H7 (cell line): ENCODE data around the gene ING2. TPM values are rescaled to one million over a fixed set of nuclear protein-coding genes. Genes with fewer than 3 reads are reported as not detected.
A peak's percentile ranks its signal among the peaks of the same experiment; 100 is the strongest.
"Not testable (repeated sequence)": the region's sequence is repeated elsewhere in the genome, so short reads cannot be mapped to it uniquely, and the experiment has no call there.

Experiments
- DNase-seq: peaks from one replicate; pipeline ENCODE4 v3.0.0; 2012
- H3K27me3 ChIP-seq: 2 replicates; pipeline ENCODE4 v1.6.0; 2011; ENCODE audit warnings: mild to moderate bottlenecking, low read length; ENCODE audit not compliant: control insufficient read depth, insufficient read depth
- H3K36me3 ChIP-seq: replicated peaks from 2 replicates; pipeline ENCODE4 v1.5.1; 2011; ENCODE audit warnings: low read length; ENCODE audit not compliant: control insufficient read depth, insufficient read depth
- H3K4me3 ChIP-seq: 2 replicates; pipeline ENCODE4 v1.5.1; 2011; ENCODE audit warnings: low read depth, mild to moderate bottlenecking, control low read depth, low read length, moderate library complexity; ENCODE audit not compliant: insufficient read depth
- total RNA-seq: library from RNA; depleted of rRNA; stranded (reverse); fragments of >200 nt; shearing (Covaris generic); gene quantifications from 2 replicates; pipeline ENCODE4 v1.2.3, GENCODE V29; 2014; rRNA removed

Gene ING2
- 12.0 and 16.9 TPM in 2 replicates for total RNA-seq

GRCh38 chr4:183504930-183505610 is at the start of gene ING2:
Gene ING2 (plus strand): TSS chr4:183505058. CDS start chr4:183505196, 138 bp downstream.
- DNase-seq: peak; percentile 96
- Histone ChIP-seq H3K36me3 (no peaks in the 10 kb centered on the region), H3K4me3 (peak within 1 kb of the TSS; percentile 97), H3K27me3 (no peaks in the 10 kb centered on the region)

GRCh38 chr4:183455431-183456195 is 49.2 kb upstream of the ING2 start:
- Histone ChIP-seq H3K36me3 (no peaks in the 10 kb centered on the region), H3K4me3 (no peak overlapping the region), H3K27me3 (no peaks in the 10 kb centered on the region)
- DNase-seq: no peak

- DNase-seq: no peak
- Histone ChIP-seq H3K27me3 (no peaks in the 10 kb centered on the region), H3K36me3 (no peaks in the 10 kb centered on the region), H3K4me3 (no peak overlapping the region)
Observed at GRCh38 chr4:183458005-183458404, 46.9 kb upstream of the ING2 start.

- DNase-seq, H3K36me3 ChIP-seq, H3K4me3 ChIP-seq, H3K27me3 ChIP-seq: not testable (repeated sequence)
Observed at GRCh38 chr4:183463903-183464619, 40.8 kb upstream of the ING2 start.

GRCh38 chr4:183465879-183466278 is 39.0 kb upstream of the ING2 start:
- DNase-seq, H3K36me3 ChIP-seq, H3K27me3 ChIP-seq, H3K4me3 ChIP-seq: not testable (repeated sequence)

GRCh38 chr4:183467246-183467645 is 37.6 kb upstream of the ING2 start:
- Histone ChIP-seq H3K4me3 (no peak overlapping the region), H3K36me3 (no peaks in the 10 kb centered on the region; the same call in 1 of the 2 replicates), H3K27me3 (no peaks in the 10 kb centered on the region)
- DNase-seq: no peak

GRCh38 chr4:183468210-183469095 is 36.4 kb upstream of the ING2 start:
- DNase-seq: no peak
- H3K36me3 ChIP-seq: no peaks in the 10 kb centered on the region; the same call in 1 of the 2 replicates
- H3K27me3 ChIP-seq: no peaks in the 10 kb centered on the region
- no peak overlapping the region for H3K4me3 ChIP-seq

GRCh38 chr4:183469285-183469684 is 35.6 kb upstream of the ING2 start:
- H3K27me3 ChIP-seq: no peaks in the 10 kb centered on the region
- no peaks in the 10 kb centered on the region; the same call in 1 of the 2 replicates for H3K36me3 ChIP-seq
- H3K4me3 ChIP-seq: no peak overlapping the region
- DNase-seq: no peak

GRCh38 chr4:183469936-183470335 is 34.9 kb upstream of the ING2 start:
- no peak overlapping the region for H3K4me3 ChIP-seq
- H3K27me3 ChIP-seq: no peaks in the 10 kb centered on the region
- H3K36me3 ChIP-seq: no peaks in the 10 kb centered on the region; the same call in 1 of the 2 replicates
- no peak for DNase-seq

- H3K4me3 ChIP-seq: no peak overlapping the region
- H3K27me3 ChIP-seq: no peaks in the 10 kb centered on the region
- DNase-seq: no peak
- no peaks in the 10 kb centered on the region; the same call in 1 of the 2 replicates for H3K36me3 ChIP-seq
Observed at GRCh38 chr4:183470821-183471220, 34.0 kb upstream of the ING2 start.

- no peak overlapping the region for H3K4me3 ChIP-seq
- H3K27me3 ChIP-seq: no peaks in the 10 kb centered on the region
- peak; percentile 77 for DNase-seq
- H3K36me3 ChIP-seq: no peaks in the 10 kb centered on the region; the same call in 1 of the 2 replicates
Observed at GRCh38 chr4:183471946-183472708, 32.7 kb upstream of the ING2 start.

- H3K27me3 ChIP-seq: no peaks in the 10 kb centered on the region
- no peak overlapping the region for H3K4me3 ChIP-seq
- H3K36me3 ChIP-seq: no peaks in the 10 kb centered on the region
- no peak for DNase-seq
Observed at GRCh38 chr4:183478123-183478522, 26.7 kb upstream of the ING2 start.

- Histone ChIP-seq H3K27me3 (no peaks in the 10 kb centered on the region), H3K4me3 (no peak overlapping the region), H3K36me3 (no peaks in the 10 kb centered on the region)
- DNase-seq: no peak
Observed at GRCh38 chr4:183478926-183479325, 25.9 kb upstream of the ING2 start.
